ENCODE measurements around the gene ELP6. TPM values are rescaled to one million over a fixed set of nuclear protein-coding genes. Genes with fewer than 3 reads are reported as not detected.

Gene ELP6
- polyA plus RNA-seq, 1 donor from 2014 or later, result 55.0 TPM

GRCh38 chr3:47496892-47497291 is 16.6 kb downstream of the ELP6 start:
- no peak overlapping the region for H2AFZ ChIP-seq (ENCODE audit: low read depth, low read length)
- no peaks in the 10 kb centered on the region for H4K20me1 ChIP-seq (ENCODE audit: insufficient read depth)
- H3K36me3 ChIP-seq (ENCODE audit: insufficient read depth, low read length), result no peaks in the 10 kb centered on the region
- H3F3A ChIP-seq (ENCODE audit: insufficient read depth, low read length, poor library complexity, severe bottlenecking), result no peaks in the 10 kb centered on the region
- H3K27me3 ChIP-seq (ENCODE audit: insufficient read depth, low read depth, low read length), result no peaks in the 10 kb centered on the region
- no peak overlapping the region for H3K4me2 ChIP-seq (ENCODE audit: low read length)
- H3K79me2 ChIP-seq (replicated peaks; ENCODE audit: insufficient read depth, low read length), result no peaks in the 10 kb centered on the region
- H3K4me3 ChIP-seq (ENCODE audit: low read length), result no peak overlapping the region
- TF ChIP-seq TAF1 (IDR thresholded peaks at IDR 0.05; ENCODE audit: low read depth) (no peak), MXI1 (conservative IDR thresholded peaks at IDR 0.05; ENCODE audit: poor library complexity, severe bottlenecking) (no peak), SMC3 (conservative IDR thresholded peaks at IDR 0.05; ENCODE audit: poor library complexity) (no peak), CTCF (IDR thresholded peaks at IDR 0.05; ENCODE audit: poor library complexity, severe bottlenecking) (no peak), POLR2AphosphoS5 (IDR thresholded peaks at IDR 0.05) (no peak), REST (IDR thresholded peaks at IDR 0.05; ENCODE audit: borderline replicate concordance) (no peak), EZH2 (IDR thresholded peaks at IDR 0.05; ENCODE audit: borderline replicate concordance, insufficient read depth, low read length, poor library complexity, severe bottlenecking) (no peak), EP300 (conservative IDR thresholded peaks at IDR 0.05; ENCODE audit: poor library complexity, severe bottlenecking) (no peak), RAD21 (conservative IDR thresholded peaks at IDR 0.05) (no peak)
- H3K9ac ChIP-seq (ENCODE audit: low read length), result no peak overlapping the region
- H3K27ac ChIP-seq (ENCODE audit: low read length), result no peak overlapping the region
- no peaks in the 10 kb centered on the region for H3K9me2 ChIP-seq (ENCODE audit: insufficient read depth, low read length)
- no peaks in the 10 kb centered on the region for H3K9me3 ChIP-seq (ENCODE audit: low read length)

GRCh38 chr3:47495886-47496285 is 17.6 kb downstream of the ELP6 start:
- Histone ChIP-seq H3F3A (ENCODE audit: insufficient read depth, low read length, poor library complexity, severe bottlenecking) (no peaks in the 10 kb centered on the region), H2AFZ (ENCODE audit: low read depth, low read length) (no peak overlapping the region), H3K9me2 (ENCODE audit: insufficient read depth, low read length) (no peaks in the 10 kb centered on the region), H3K9me3 (ENCODE audit: low read length) (no peaks in the 10 kb centered on the region), H3K79me2 (replicated peaks; ENCODE audit: insufficient read depth, low read length) (no peaks in the 10 kb centered on the region), H3K36me3 (ENCODE audit: insufficient read depth, low read length) (no peaks in the 10 kb centered on the region), H3K27me3 (ENCODE audit: insufficient read depth, low read depth, low read length) (no peaks in the 10 kb centered on the region), H3K27ac (ENCODE audit: low read length) (no peak overlapping the region), H4K20me1 (ENCODE audit: insufficient read depth) (no peaks in the 10 kb centered on the region), H3K9ac (ENCODE audit: low read length) (no peak overlapping the region), H3K4me3 (ENCODE audit: low read length) (no peak overlapping the region), H3K4me2 (ENCODE audit: low read length) (no peak overlapping the region)
- TF ChIP-seq TAF1 (IDR thresholded peaks at IDR 0.05; ENCODE audit: low read depth) (no peak), POLR2AphosphoS5 (IDR thresholded peaks at IDR 0.05) (no peak), MXI1 (conservative IDR thresholded peaks at IDR 0.05; ENCODE audit: poor library complexity, severe bottlenecking) (no peak), CTCF (IDR thresholded peaks at IDR 0.05; ENCODE audit: poor library complexity, severe bottlenecking) (no peak), EZH2 (IDR thresholded peaks at IDR 0.05; ENCODE audit: borderline replicate concordance, insufficient read depth, low read length, poor library complexity, severe bottlenecking) (no peak), SMC3 (conservative IDR thresholded peaks at IDR 0.05; ENCODE audit: poor library complexity) (no peak), RAD21 (conservative IDR thresholded peaks at IDR 0.05) (no peak), EP300 (conservative IDR thresholded peaks at IDR 0.05; ENCODE audit: poor library complexity, severe bottlenecking) (no peak), REST (IDR thresholded peaks at IDR 0.05; ENCODE audit: borderline replicate concordance) (no peak)
